GM18526 (cell line): ENCODE data around the gene CFL2.

Experiments
- POLR2A ChIP-seq: IDR thresholded peaks from 3 replicates; pipeline ENCODE4 v1.6.1; 2011; ENCODE audit not compliant: insufficient read length; ENCODE audit errors: extremely low read depth

The CFL2 gene

GRCh38 chr14:34715127-34715863 is 902 bp upstream of the CFL2 start:
- no peak for TF ChIP-seq POLR2A

GRCh38 chr14:34713681-34714319 is 593 bp downstream of the CFL2 start:
- no peak for TF ChIP-seq POLR2A

- no peak for TF ChIP-seq POLR2A
Observed at GRCh38 chr14:34713122-34713680, 1.2 kb downstream of the CFL2 start.

GRCh38 chr14:34711796-34712712 is 2.3 kb downstream of the CFL2 start:
- TF ChIP-seq POLR2A = no peak

GRCh38 chr14:34711169-34711568 is 3.2 kb downstream of the CFL2 start:
- no peak for TF ChIP-seq POLR2A

- no peak for TF ChIP-seq POLR2A
Observed at GRCh38 chr14:34710744-34711143, 3.6 kb downstream of the CFL2 start.

- no peak for TF ChIP-seq POLR2A
Observed at GRCh38 chr14:34710006-34710405, 4.4 kb downstream of the CFL2 start.

GRCh38 chr14:34707722-34708121 is 6.7 kb downstream of the CFL2 start:
- TF ChIP-seq POLR2A = no peak

- TF ChIP-seq POLR2A = no peak
Observed at GRCh38 chr14:34701808-34702207, 12.6 kb downstream of the CFL2 start.

- TF ChIP-seq POLR2A = no peak
Observed at GRCh38 chr14:34700622-34701130, 13.7 kb downstream of the CFL2 start.

GRCh38 chr14:34699873-34700621 is 14.3 kb downstream of the CFL2 start:
- TF ChIP-seq POLR2A = no peak

GRCh38 chr14:34693228-34693939 is 21.0 kb downstream of the CFL2 start:
- no peak for TF ChIP-seq POLR2A

GRCh38 chr14:34692898-34693227 is 21.5 kb downstream of the CFL2 start:
- TF ChIP-seq POLR2A = no peak

GRCh38 chr14:34692348-34692747 is 22.0 kb downstream of the CFL2 start:
- TF ChIP-seq POLR2A = no peak
